SK-N-SH (cell line): ENCODE data around the gene KLHL42.

Experiments used
- EP300 ChIP-seq, 2 experiments: IDR thresholded peaks; 2 replicates each; pipeline versions ENCODE4 v1.4.0 to v1.6.1; 2012; ENCODE audit warnings: borderline replicate concordance in 1 of 2, low read depth in 1 of 2, low read length in 1 of 2
- EZH2phosphoT487 ChIP-seq: fragments of 200-600 bp; sonication (generic); IDR thresholded peaks from 2 replicates; pipeline ENCODE4 v1.6.1; 2017; ENCODE audit warnings: low read depth, mixed run types, mild to moderate bottlenecking, antibody characterized with exemption, moderate library complexity, borderline replicate concordance
- GABPA ChIP-seq: IDR thresholded peaks from 2 replicates; pipeline ENCODE4 v1.4.0; 2012; ENCODE audit warnings: low read depth, mild to moderate bottlenecking
- GATA2 ChIP-seq: sonication (generic); formaldehyde crosslinking; IDR thresholded peaks from 2 replicates; pipeline ENCODE4 v1.5.0; 2020; ENCODE audit warnings: mild to moderate bottlenecking, missing genetic modification reagents
- IRF3 ChIP-seq: fragments of 150-350 bp; IDR thresholded peaks from 2 replicates; pipeline ENCODE4 v1.6.1; 2016; ENCODE audit warnings: mild to moderate bottlenecking, low read depth, low read length
- MAX ChIP-seq: IDR thresholded peaks from 2 replicates; pipeline ENCODE4 v1.4.0; 2012; ENCODE audit warnings: low read depth
- NFIC ChIP-seq: IDR thresholded peaks from 2 replicates; pipeline ENCODE4 v1.4.0; 2012; ENCODE audit warnings: borderline replicate concordance
- POLR2AphosphoS5 ChIP-seq: IDR thresholded peaks from 2 replicates; pipeline ENCODE4 v1.6.1; 2012; ENCODE audit warnings: low read depth, low read length
- RCOR1 ChIP-seq: fragments of 150-350 bp; IDR thresholded peaks from 2 replicates; pipeline ENCODE4 v1.6.1; 2017; ENCODE audit warnings: antibody characterized with exemption, low read length
- RFX5 ChIP-seq: IDR thresholded peaks from 2 replicates; pipeline ENCODE4 v1.6.1; 2012; ENCODE audit warnings: mild to moderate bottlenecking, improper control_type of control experiment, low read length
- TCF12 ChIP-seq: IDR thresholded peaks from 2 replicates; pipeline ENCODE4 v1.4.0; 2012
- TF ChIP-seq, protein P1 (sequence below): fragments of 200-600 bp; sonication (generic); IDR thresholded peaks from 2 replicates; pipeline ENCODE4 v1.6.1; 2017; ENCODE audit warnings: antibody characterized with exemption, mild to moderate bottlenecking, moderate library complexity
- TF ChIP-seq, protein P2 (sequence below): IDR thresholded peaks from 2 replicates; pipeline ENCODE4 v1.6.1; 2012; ENCODE audit warnings: mild to moderate bottlenecking, low read depth, low read length, moderate library complexity

DNA sequence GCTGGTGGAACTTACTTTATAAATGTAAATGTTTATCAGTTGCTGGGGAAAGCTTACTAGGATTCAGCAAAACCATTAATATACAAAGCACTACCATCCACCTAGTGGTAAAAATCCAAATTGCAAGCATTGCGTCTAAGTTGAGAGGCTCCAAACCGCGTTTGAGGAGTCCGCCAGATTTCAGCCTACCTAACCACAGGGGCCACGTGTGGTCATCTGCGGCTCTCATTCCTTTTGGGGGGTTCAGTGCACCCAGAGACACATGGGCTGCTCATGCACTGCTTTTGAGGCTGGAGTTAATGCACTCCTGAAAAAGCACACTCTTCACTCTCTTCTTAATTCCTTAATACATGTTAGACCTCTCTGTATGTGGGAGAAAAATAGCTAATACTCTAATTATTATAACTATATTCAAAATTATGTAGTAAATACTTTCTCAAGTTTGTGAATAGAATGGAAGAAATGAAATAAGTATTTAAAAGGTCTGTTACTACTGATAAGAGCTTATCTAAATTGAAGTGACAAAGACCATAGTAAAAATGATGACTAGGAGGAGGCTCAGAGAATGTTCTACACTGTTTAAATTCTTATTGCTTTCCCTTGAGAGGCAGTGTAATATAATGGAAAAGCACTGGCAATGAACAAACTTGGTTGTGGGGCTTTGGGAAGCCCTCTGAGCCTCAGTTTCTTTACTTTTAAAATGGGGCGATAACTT is 41.4 kb downstream of the KLHL42 start:
- TF ChIP-seq, protein P1, sequence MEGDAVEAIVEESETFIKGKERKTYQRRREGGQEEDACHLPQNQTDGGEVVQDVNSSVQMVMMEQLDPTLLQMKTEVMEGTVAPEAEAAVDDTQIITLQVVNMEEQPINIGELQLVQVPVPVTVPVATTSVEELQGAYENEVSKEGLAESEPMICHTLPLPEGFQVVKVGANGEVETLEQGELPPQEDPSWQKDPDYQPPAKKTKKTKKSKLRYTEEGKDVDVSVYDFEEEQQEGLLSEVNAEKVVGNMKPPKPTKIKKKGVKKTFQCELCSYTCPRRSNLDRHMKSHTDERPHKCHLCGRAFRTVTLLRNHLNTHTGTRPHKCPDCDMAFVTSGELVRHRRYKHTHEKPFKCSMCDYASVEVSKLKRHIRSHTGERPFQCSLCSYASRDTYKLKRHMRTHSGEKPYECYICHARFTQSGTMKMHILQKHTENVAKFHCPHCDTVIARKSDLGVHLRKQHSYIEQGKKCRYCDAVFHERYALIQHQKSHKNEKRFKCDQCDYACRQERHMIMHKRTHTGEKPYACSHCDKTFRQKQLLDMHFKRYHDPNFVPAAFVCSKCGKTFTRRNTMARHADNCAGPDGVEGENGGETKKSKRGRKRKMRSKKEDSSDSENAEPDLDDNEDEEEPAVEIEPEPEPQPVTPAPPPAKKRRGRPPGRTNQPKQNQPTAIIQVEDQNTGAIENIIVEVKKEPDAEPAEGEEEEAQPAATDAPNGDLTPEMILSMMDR, result peak; percentile 72
- TF ChIP-seq NFIC (no peak), EZH2phosphoT487 (no peak), IRF3 (no peak), GABPA (no peak), TCF12 (no peak), MAX (no peak), RFX5 (0 out of 2 replicates have a peak, but pooled peaks have one; percentile 34), EP300 (IDR thresholded peaks at IDR 0.05; ENCODE audit: borderline replicate concordance in 1 of 2, low read depth in 1 of 2, low read length in 1 of 2) (no peak), GATA2 (CRISPR knock-in tag) (0 out of 2 replicates have a peak, but pooled peaks have one; percentile 11), POLR2AphosphoS5 (no peak), RCOR1 (no peak)
- TF ChIP-seq, protein P2, sequence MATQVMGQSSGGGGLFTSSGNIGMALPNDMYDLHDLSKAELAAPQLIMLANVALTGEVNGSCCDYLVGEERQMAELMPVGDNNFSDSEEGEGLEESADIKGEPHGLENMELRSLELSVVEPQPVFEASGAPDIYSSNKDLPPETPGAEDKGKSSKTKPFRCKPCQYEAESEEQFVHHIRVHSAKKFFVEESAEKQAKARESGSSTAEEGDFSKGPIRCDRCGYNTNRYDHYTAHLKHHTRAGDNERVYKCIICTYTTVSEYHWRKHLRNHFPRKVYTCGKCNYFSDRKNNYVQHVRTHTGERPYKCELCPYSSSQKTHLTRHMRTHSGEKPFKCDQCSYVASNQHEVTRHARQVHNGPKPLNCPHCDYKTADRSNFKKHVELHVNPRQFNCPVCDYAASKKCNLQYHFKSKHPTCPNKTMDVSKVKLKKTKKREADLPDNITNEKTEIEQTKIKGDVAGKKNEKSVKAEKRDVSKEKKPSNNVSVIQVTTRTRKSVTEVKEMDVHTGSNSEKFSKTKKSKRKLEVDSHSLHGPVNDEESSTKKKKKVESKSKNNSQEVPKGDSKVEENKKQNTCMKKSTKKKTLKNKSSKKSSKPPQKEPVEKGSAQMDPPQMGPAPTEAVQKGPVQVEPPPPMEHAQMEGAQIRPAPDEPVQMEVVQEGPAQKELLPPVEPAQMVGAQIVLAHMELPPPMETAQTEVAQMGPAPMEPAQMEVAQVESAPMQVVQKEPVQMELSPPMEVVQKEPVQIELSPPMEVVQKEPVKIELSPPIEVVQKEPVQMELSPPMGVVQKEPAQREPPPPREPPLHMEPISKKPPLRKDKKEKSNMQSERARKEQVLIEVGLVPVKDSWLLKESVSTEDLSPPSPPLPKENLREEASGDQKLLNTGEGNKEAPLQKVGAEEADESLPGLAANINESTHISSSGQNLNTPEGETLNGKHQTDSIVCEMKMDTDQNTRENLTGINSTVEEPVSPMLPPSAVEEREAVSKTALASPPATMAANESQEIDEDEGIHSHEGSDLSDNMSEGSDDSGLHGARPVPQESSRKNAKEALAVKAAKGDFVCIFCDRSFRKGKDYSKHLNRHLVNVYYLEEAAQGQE, result no peak
